Activated naive CD4-positive, alpha-beta T cell treated with anti-CD3 and anti-CD28 coated beads for 36 hours (primary cell): ENCODE data around the gene XRCC6. TPM values are rescaled to one million over a fixed set of nuclear protein-coding genes. Genes with fewer than 3 reads are reported as not detected.
A peak's percentile ranks its signal among the peaks of the same experiment; 100 is the strongest.

Experiments used
- CTCF ChIA-PET: fragments of 350-600 bp; sonication (Branson Sonifier 250); formaldehyde crosslinking; loops from one replicate; lab custom pipeline; 2021; ENCODE audit warnings: antibody characterized with exemption; lab: Charles Lee
- DNase-seq: peaks from one replicate; pipeline ENCODE4 v3.0.0-alpha.2; 2020
- H3K27ac Mint-ChIP-seq: one replicate; pipeline ENCODE4 v1.8.0; 2021; ENCODE audit warnings: mild to moderate bottlenecking, mixed read lengths
- H3K27me3 Mint-ChIP-seq: one replicate; pipeline ENCODE4 v1.8.0; 2021; ENCODE audit warnings: low read depth, mixed read lengths
- H3K36me3 Mint-ChIP-seq: one replicate; pipeline ENCODE4 v1.8.0; 2021; ENCODE audit warnings: low read depth, mixed read lengths
- H3K4me1 Mint-ChIP-seq: one replicate; pipeline ENCODE4 v1.8.0; 2021; ENCODE audit warnings: low read depth, mixed read lengths
- H3K4me3 Mint-ChIP-seq: one replicate; pipeline ENCODE4 v1.8.0; 2021; ENCODE audit warnings: mild to moderate bottlenecking, moderate library complexity, mixed read lengths
- H3K9me3 Mint-ChIP-seq: one replicate; pipeline ENCODE4 v1.8.0; 2021; ENCODE audit warnings: mixed read lengths
- intact Hi-C: fragments of 100-400 bp; cut with micrococcal nuclease; formaldehyde crosslinking; loops from one replicate; pipeline ENCODE4 v1.15.1; 2023
- total RNA-seq, 2 experiments: library from RNA; stranded (reverse); gene quantifications; one replicate each; pipeline ENCODE4 v1.2.3, GENCODE V29; 2021

The XRCC6 gene
- total RNA-seq, 2 experiments from 2014 or later, result 424 to 436 TPM

GRCh38 chr22:41696703-41697102 lies 75.6 kb downstream of the XRCC6 start:
- H3K27me3 Mint-ChIP-seq, result no peaks in the 10 kb centered on the region
- H3K4me3 Mint-ChIP-seq, result no peak overlapping the region
- DNase-seq, result no peak
- no peaks in the 10 kb centered on the region for H3K9me3 Mint-ChIP-seq
- peaks cover 9% of the 10 kb centered on the region for H3K4me1 Mint-ChIP-seq
- H3K27ac Mint-ChIP-seq, result peak overlapping the region; percentile 77
- CTCF ChIA-PET, result interaction anchor here (0.5 to 3.5 kb wide), 47 partner anchors 8 to 383 kb away, joined by 3 to 37 read pairs (median 5); partner anchors contain the start of genes CCDC134, CENPM, SMDT1 and SNU13
- peaks cover 2% of the 10 kb centered on the region for H3K36me3 Mint-ChIP-seq
- intact Hi-C loops, result loop anchor here (1.0 to 5.0 kb wide), 7 partner anchors 86 to 746 kb away; partner anchors contain the start of gene CCDC134

GRCh38 chr22:41697126-41697775 lies 76.2 kb downstream of the XRCC6 start:
- peak; percentile 97 for DNase-seq
- Mint-ChIP-seq H3K4me1 (peaks cover 9% of the 10 kb centered on the region), H3K9me3 (no peaks in the 10 kb centered on the region), H3K27ac (peak overlapping the region; percentile 77), H3K27me3 (no peaks in the 10 kb centered on the region), H3K4me3 (peak overlapping the region; percentile 30), H3K36me3 (peaks cover 2% of the 10 kb centered on the region)
- CTCF ChIA-PET, result interaction anchor here (0.5 to 3.5 kb wide), 50 partner anchors 9 to 382 kb away, joined by 3 to 37 read pairs (median 4); partner anchors contain the start of genes CCDC134, CENPM, SMDT1 and SNU13
- intact Hi-C loops, result loop anchor here (1.0 to 5.0 kb wide), 7 partner anchors 85 to 745 kb away; partner anchors contain the start of gene CCDC134

DNA sequence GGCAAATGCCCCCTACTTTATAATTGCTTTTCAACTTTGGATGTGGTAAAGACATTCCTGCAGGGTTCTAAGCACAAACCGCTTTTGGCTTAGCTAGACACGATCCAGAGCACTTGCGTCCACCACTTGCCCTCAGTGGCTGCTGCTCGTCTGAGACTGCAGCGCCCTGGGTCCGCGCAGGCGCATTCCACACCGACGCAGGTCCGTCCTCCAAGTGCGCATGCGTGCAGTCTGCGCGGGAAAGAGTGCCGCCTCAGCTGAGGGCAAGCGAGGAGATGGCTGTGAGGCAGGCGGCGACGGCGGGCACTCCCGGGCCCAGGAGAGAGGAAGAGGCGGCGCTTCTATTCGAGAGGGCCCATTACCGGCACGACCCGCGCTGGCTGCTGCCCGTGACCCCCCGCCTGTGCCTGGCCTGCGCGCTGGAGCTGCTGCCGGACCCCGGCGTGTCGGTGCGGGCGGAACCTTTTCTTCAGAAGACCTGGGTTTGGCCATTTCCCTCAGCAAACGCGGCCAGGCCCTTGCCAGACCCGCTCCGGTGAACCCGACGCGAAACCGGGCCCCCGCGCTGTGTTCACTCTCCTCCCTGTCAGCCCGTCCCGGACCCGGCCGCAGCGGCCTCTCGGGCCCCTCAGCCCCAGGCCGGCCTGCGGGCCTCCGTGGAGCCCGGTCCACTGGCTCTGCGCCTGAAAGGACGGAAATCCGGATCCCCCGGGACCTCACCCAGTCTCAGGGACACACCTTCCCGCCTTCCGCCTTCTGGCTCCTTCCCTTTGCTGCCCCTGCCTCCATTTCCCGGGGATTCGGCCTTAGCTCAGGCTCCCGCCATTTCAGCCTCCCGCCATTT lies 78.4 kb downstream of the XRCC6 start, which contains the start of gene MEI1:
MEI1 (plus strand) TSS at position 240 of the 844 bp plus-strand sequence; CDS start at position 276, 36 bp downstream.
- Mint-ChIP-seq H3K27ac (peak within 1 kb of the TSS; percentile 76), H3K4me1 (peaks cover 9% of the 10 kb centered on the region), H3K9me3 (no peaks in the 10 kb centered on the region), H3K36me3 (peaks cover 2% of the 10 kb centered on the region), H3K4me3 (peak within 1 kb of the TSS; percentile 62), H3K27me3 (no peaks in the 10 kb centered on the region)
- intact Hi-C loops, result loop anchor here (5.0 kb wide), 4 partner anchors 83 to 743 kb away; partner anchors contain the start of gene CCDC134
- DNase-seq, result peak; percentile 93
- CTCF ChIA-PET, result interaction anchor here (0.6 to 3.5 kb wide), 13 partner anchors 8 to 393 kb away, joined by 3 to 37 read pairs (median 6); partner anchors contain the start of genes CCDC134 and SNU13

DNA sequence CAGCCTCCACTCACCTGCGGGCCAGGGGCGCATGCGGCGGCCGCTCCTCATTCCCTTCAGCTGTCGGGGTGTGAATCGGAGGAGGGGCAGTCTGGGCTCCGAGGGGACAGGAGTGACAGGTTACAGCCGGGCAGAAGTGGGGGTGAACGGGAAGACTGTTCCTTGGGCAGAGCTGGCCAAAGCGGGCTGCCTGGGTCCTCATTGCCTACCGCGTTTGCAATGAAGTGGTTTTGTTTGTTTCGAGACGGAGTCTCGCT lies 78.9 kb downstream of the XRCC6 start:
- H3K4me3 Mint-ChIP-seq, result no peak overlapping the region
- H3K27me3 Mint-ChIP-seq, result no peaks in the 10 kb centered on the region
- H3K4me1 Mint-ChIP-seq, result peaks cover 9% of the 10 kb centered on the region
- CTCF ChIA-PET, result no interaction called here
- no peak for DNase-seq
- H3K36me3 Mint-ChIP-seq, result peaks cover 2% of the 10 kb centered on the region
- H3K27ac Mint-ChIP-seq, result no peak overlapping the region
- no peaks in the 10 kb centered on the region for H3K9me3 Mint-ChIP-seq
- intact Hi-C loops, result no loop called here

DNA sequence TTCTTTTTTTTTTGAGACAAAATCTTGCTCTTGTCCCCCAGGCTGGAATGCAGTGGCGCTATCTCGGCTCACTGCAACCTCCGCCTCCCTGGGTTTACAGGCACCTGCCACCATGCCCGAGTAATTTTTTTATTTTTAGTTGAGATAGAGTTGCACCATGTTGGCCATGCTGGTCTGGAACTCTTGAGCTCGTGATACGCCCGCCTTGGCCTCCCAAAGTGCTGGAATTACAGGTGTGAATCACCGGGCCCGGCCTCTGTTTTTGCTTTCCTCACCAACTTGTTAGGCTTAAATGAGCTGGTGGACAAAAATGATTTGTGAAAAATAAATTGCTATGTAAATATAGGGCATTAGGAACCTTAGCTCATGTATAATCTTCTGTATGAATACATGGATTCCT lies 81.7 kb downstream of the XRCC6 start:
- H3K27ac Mint-ChIP-seq, result no peak overlapping the region
- CTCF ChIA-PET, result no interaction called here
- H3K9me3 Mint-ChIP-seq, result no peaks in the 10 kb centered on the region
- H3K27me3 Mint-ChIP-seq, result no peaks in the 10 kb centered on the region
- H3K4me1 Mint-ChIP-seq, result peaks cover 3% of the 10 kb centered on the region
- no peak overlapping the region for H3K4me3 Mint-ChIP-seq
- H3K36me3 Mint-ChIP-seq, result peaks cover 2% of the 10 kb centered on the region
- DNase-seq, result no peak
- intact Hi-C loops, result no loop called here

- Mint-ChIP-seq H3K36me3 (no peaks in the 10 kb centered on the region), H3K27me3 (no peaks in the 10 kb centered on the region), H3K4me1 (no peaks in the 10 kb centered on the region), H3K4me3 (no peak overlapping the region), H3K27ac (no peak overlapping the region), H3K9me3 (no peaks in the 10 kb centered on the region)
- CTCF ChIA-PET, result interaction anchor here (3.5 kb wide), 1 partner anchor 11 kb away, joined by 19 read pairs; the partner anchor contains the start of gene MEI1
- intact Hi-C loops, result no loop called here
- DNase-seq, result no peak
Observed at GRCh38 chr22:41709341-41709740, 88.2 kb downstream of the XRCC6 start.

- H3K9me3 Mint-ChIP-seq, result no peaks in the 10 kb centered on the region
- H3K27ac Mint-ChIP-seq, result no peak overlapping the region
- H3K4me1 Mint-ChIP-seq, result no peaks in the 10 kb centered on the region
- intact Hi-C loops, result no loop called here
- CTCF ChIA-PET, result no interaction called here
- no peak for DNase-seq
- no peak overlapping the region for H3K4me3 Mint-ChIP-seq
- H3K36me3 Mint-ChIP-seq, result no peaks in the 10 kb centered on the region
- H3K27me3 Mint-ChIP-seq, result no peaks in the 10 kb centered on the region
Observed at GRCh38 chr22:41713004-41713403, 91.9 kb downstream of the XRCC6 start.

Other genes with a start within 250 kb of the XRCC6 start
- gene TEF, start 239.4 kb upstream of the XRCC6 start, total RNA-seq, result 1 to 10 TPM; 1.7 to 1.9 TPM
- gene TOB2, start 174.5 kb upstream of the XRCC6 start, total RNA-seq, result 10 to 100 TPM; 16.4 to 16.8 TPM
- gene PHF5A, start 152.6 kb upstream of the XRCC6 start, total RNA-seq, result 10 to 100 TPM; 67.5 to 69.0 TPM
- 100 to 1,000 TPM; 113 to 118 TPM for gene ACO2, start 152.2 kb upstream of the XRCC6 start, total RNA-seq
- gene POLR3H, start 76.8 kb upstream of the XRCC6 start, total RNA-seq, result 10 to 100 TPM; 14.8 to 17.6 TPM
- gene CSDC2, start 60.3 kb upstream of the XRCC6 start, total RNA-seq, result not detected
- 10 to 100 TPM; 35.3 to 35.6 TPM for gene PMM1, start 31.5 kb upstream of the XRCC6 start, total RNA-seq
- 10 to 100 TPM; 57.3 to 64.8 TPM for gene DESI1, start 252 bp upstream of the XRCC6 start, total RNA-seq
- gene SNU13, start 67.6 kb downstream of the XRCC6 start, total RNA-seq, result 100 to 1,000 TPM; 265 to 277 TPM
- gene MEI1, start 78.2 kb downstream of the XRCC6 start, total RNA-seq, result 10 to 100 TPM; 28.4 to 28.8 TPM
- 10 to 100 TPM; 17.0 to 19.3 TPM for gene CCDC134, start 179.4 kb downstream of the XRCC6 start, total RNA-seq
- 100 to 1,000 TPM; 143 to 147 TPM for gene SREBF2, start 211.8 kb downstream of the XRCC6 start, total RNA-seq